Endothelial cell of umbilical vein (primary cell): ENCODE measurements around the gene LATS2. TPM values are rescaled to one million over a fixed set of nuclear protein-coding genes. Genes with fewer than 3 reads are reported as not detected.

Experiments
- BruUV-seq: library from RNA; stranded (reverse); fragments of 400-500 nt; replicated peaks from 2 replicates; lab custom pipeline; 2021; lab: Mats Ljungman, UMichigan
- CTCF ChIA-PET: fragments of 300-600, 350-600 bp; sonication (Branson Sonifier 250); formaldehyde crosslinking; loops from one replicate; lab custom pipeline; 2021; ENCODE audit warnings: antibody characterized with exemption, inconsistent platforms; lab: Charles Lee
- POLR2A ChIA-PET: fragments of 300-600, 350-600 bp; sonication (Branson Sonifier 250); formaldehyde crosslinking; loops from one replicate; lab custom pipeline; 2021; ENCODE audit warnings: antibody characterized with exemption, inconsistent platforms; lab: Charles Lee
- DNase-seq: peaks from one replicate; pipeline ENCODE4 v3.0.0-alpha.2; 2011; ENCODE audit warnings: low read depth, low spot score
- FAIRE-seq: peaks from 2 replicates; lab custom pipeline; 2011; peaks lifted over from hg19 to GRCh38; lab: Jason Lieb, UNC
- H2AFZ ChIP-seq: 2 replicates; pipeline ENCODE4 v1.6.0; 2012; ENCODE audit warnings: low read depth, low read length, control low read depth, inconsistent platforms
- H3K27ac ChIP-seq: 2 replicates; pipeline ENCODE4 v1.5.1; 2011; ENCODE audit warnings: low read depth, mild to moderate bottlenecking, control low read depth, low read length, moderate library complexity; ENCODE audit not compliant: insufficient read depth
- H3K27me3 ChIP-seq, 2 experiments: 2 replicates each; pipeline versions ENCODE4 v1.6.0 to v1.6.1; 2011; ENCODE audit warnings: low read length in 2 of 2, mixed read lengths in 1 of 2; ENCODE audit not compliant: control insufficient read depth in 2 of 2, insufficient read depth in 2 of 2
- H3K36me3 ChIP-seq, 2 experiments: 2 replicates in 1 of 2; 3 replicates in 1 of 2; pipeline ENCODE4 v1.5.1; 2011; ENCODE audit warnings: low read length in 2 of 2, mild to moderate bottlenecking in 1 of 2, moderate library complexity in 1 of 2; ENCODE audit not compliant: control insufficient read depth in 2 of 2, insufficient read depth in 2 of 2; ENCODE audit errors: extremely low read depth in 1 of 2
- H3K4me1 ChIP-seq: 3 replicates; pipeline ENCODE4 v1.5.1; 2011; ENCODE audit warnings: mild to moderate bottlenecking, low read length; ENCODE audit not compliant: control insufficient read depth, insufficient read depth; ENCODE audit errors: extremely low read depth
- H3K4me2 ChIP-seq: 2 replicates; pipeline ENCODE4 v1.6.1; 2011; ENCODE audit warnings: low read length, control low read depth, mixed read lengths; ENCODE audit not compliant: insufficient read depth
- H3K4me3 ChIP-seq, 3 experiments: fragments of 200-600 bp in 1 of 3; sonication (generic), shearing (Covaris generic) in 1 of 3; replicated peaks in 1 of 3; 2 replicates each; pipeline ENCODE4 v1.5.1; 2011 to 2016; ENCODE audit warnings: control low read depth in 3 of 3, low read length in 3 of 3, mild to moderate bottlenecking in 2 of 3, inconsistent platforms in 1 of 3, low read depth in 1 of 3, moderate library complexity in 1 of 3; ENCODE audit not compliant: insufficient read depth in 1 of 3
- H3K79me2 ChIP-seq: 2 replicates; pipeline ENCODE4 v1.6.0; 2012; ENCODE audit warnings: low read length, inconsistent platforms; ENCODE audit not compliant: control insufficient read depth, insufficient read depth
- H3K9ac ChIP-seq: replicated peaks from 2 replicates; pipeline ENCODE3; 2011; ENCODE audit warnings: low read length, control low read depth; ENCODE audit not compliant: insufficient read depth; ENCODE audit errors: extremely low read depth
- H3K9me1 ChIP-seq: replicated peaks from 3 replicates; pipeline ENCODE4 v1.6.0; 2011; ENCODE audit warnings: mild to moderate bottlenecking, low read length; ENCODE audit not compliant: control insufficient read depth, insufficient read depth; ENCODE audit errors: extremely low read depth
- H3K9me3 ChIP-seq: replicated peaks from 2 replicates; pipeline ENCODE4 v1.5.1; 2012; ENCODE audit warnings: low read length, inconsistent platforms; ENCODE audit not compliant: control insufficient read depth, insufficient read depth
- H4K20me1 ChIP-seq: replicated peaks from 2 replicates; pipeline ENCODE3; 2011; ENCODE audit warnings: mild to moderate bottlenecking, low read length; ENCODE audit not compliant: control insufficient read depth, insufficient read depth; ENCODE audit errors: extremely low read depth
- EZH2 ChIP-seq: IDR thresholded peaks from 2 replicates; pipeline ENCODE4 v1.6.1; 2012; ENCODE audit warnings: borderline replicate concordance, low read depth, mild to moderate bottlenecking, moderate library complexity, low read length, inconsistent platforms; ENCODE audit not compliant: severe bottlenecking
- FOS ChIP-seq: IDR thresholded peaks from 2 replicates; pipeline ENCODE4 v1.6.1; 2011; ENCODE audit warnings: mild to moderate bottlenecking, low read length, moderate library complexity, borderline replicate concordance; ENCODE audit not compliant: insufficient read depth
- GATA2 ChIP-seq: IDR thresholded peaks from 2 replicates; pipeline ENCODE4 v1.7.0; 2011; ENCODE audit warnings: low read depth, mild to moderate bottlenecking, moderate library complexity, mixed read lengths, low read length; ENCODE audit not compliant: insufficient read length, insufficient read depth
- JUN ChIP-seq: IDR thresholded peaks from 2 replicates; pipeline ENCODE4 v1.6.1; 2011; ENCODE audit warnings: borderline replicate concordance, low read depth; ENCODE audit not compliant: insufficient read length, insufficient read depth
- MYC ChIP-seq: IDR thresholded peaks from one replicate; pipeline ENCODE4 v1.6.1; 2011; ENCODE audit warnings: mild to moderate bottlenecking, low read depth, low read length
- POLR2A ChIP-seq: IDR thresholded peaks from 2 replicates; pipeline ENCODE4 v1.6.1; 2012; ENCODE audit warnings: low read depth, mild to moderate bottlenecking, control low read depth, low read length
- POLR2AphosphoS5 ChIP-seq: IDR thresholded peaks from 2 replicates; pipeline ENCODE4 v1.6.1; 2012; ENCODE audit warnings: low read depth, mild to moderate bottlenecking, control low read depth, low read length, moderate library complexity; ENCODE audit not compliant: insufficient read depth
- dilution Hi-C: fragments of 300-500 bp; cut with MboI; formaldehyde crosslinking; loops from one replicate; pipeline ENCODE4 v1.15.0; 2019; ENCODE audit warnings: low sequenced_read_pairs; ENCODE audit not compliant: extremely low pct_ligation_motif_present
- intact Hi-C: fragments of 100-400 bp; cut with micrococcal nuclease; formaldehyde crosslinking; loops from one replicate; pipeline ENCODE4 v1.10.0; 2022
- polyA plus RNA-seq, 4 experiments: library from polyadenylated mRNA; depleted of rRNA in 3 of 4; stranded (reverse) in 3 of 4; unstranded in 1 of 4; fragments of >200 nt; gene quantifications; 2 replicates each; pipeline versions ENCODE4 v1.2.1 to v1.2.3, GENCODE V29; 2011 to 2012; ENCODE audit warnings: missing spikeins in 1 of 4
- total RNA-seq: library from RNA; stranded (reverse); gene quantifications from 2 replicates; pipeline ENCODE4 v1.2.3, GENCODE V29; 2021
- TF ChIP-seq, protein P1 (sequence below), 2 donors: IDR thresholded peaks; 1 replicate in 1 of 2; 2 replicates in 1 of 2; pipeline ENCODE4 v1.5.1; 2011; ENCODE audit warnings: low read length in 2 of 2, mild to moderate bottlenecking in 2 of 2, moderate library complexity in 2 of 2, control low read depth in 1 of 2, inconsistent platforms in 1 of 2, low read depth in 1 of 2; ENCODE audit not compliant: insufficient read depth in 1 of 2; ENCODE audit errors: extremely low read depth in 1 of 2
- TF ChIP-seq, protein P2 (sequence below): IDR thresholded peaks from 2 replicates; pipeline ENCODE4 v1.6.1; 2011; ENCODE audit not compliant: insufficient read depth, insufficient read length

The LATS2 gene
- total and polyA plus RNA-seq, 2 donors (not counting 3 experiments of a cell fraction or from before 2014, with no cell fraction given) = 33.5 to 67.6 TPM

DNA sequence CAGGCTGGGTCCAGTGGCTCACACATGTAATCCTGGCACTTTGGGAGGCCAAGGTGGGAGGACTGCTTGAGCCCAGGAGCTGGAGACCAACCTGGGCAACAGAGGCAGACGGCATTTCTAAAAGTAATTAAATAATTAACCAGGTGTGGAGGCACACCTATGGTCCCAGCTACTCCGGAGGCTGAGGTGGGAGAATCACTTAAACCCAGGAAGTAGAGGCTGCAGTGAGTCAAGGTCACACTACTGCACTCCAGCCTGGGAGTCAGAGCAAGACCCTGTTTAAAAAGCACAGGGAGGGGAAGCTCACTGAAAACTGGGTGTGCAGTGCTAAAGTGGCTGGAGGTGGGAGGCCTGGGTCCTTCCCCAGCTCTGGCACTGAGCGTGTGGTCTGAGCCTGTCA lies 9.7 kb downstream of the LATS2 start:
- no peak overlapping the region for H2AFZ ChIP-seq
- DNase-seq (no peak), FAIRE-seq (no peak)
- H3K36me3 ChIP-seq = peaks cover 0 to 8% of the 10 kb centered on the region in 2 experiments
- H3K9me1 ChIP-seq = no peaks in the 10 kb centered on the region
- TF ChIP-seq, protein P1, sequence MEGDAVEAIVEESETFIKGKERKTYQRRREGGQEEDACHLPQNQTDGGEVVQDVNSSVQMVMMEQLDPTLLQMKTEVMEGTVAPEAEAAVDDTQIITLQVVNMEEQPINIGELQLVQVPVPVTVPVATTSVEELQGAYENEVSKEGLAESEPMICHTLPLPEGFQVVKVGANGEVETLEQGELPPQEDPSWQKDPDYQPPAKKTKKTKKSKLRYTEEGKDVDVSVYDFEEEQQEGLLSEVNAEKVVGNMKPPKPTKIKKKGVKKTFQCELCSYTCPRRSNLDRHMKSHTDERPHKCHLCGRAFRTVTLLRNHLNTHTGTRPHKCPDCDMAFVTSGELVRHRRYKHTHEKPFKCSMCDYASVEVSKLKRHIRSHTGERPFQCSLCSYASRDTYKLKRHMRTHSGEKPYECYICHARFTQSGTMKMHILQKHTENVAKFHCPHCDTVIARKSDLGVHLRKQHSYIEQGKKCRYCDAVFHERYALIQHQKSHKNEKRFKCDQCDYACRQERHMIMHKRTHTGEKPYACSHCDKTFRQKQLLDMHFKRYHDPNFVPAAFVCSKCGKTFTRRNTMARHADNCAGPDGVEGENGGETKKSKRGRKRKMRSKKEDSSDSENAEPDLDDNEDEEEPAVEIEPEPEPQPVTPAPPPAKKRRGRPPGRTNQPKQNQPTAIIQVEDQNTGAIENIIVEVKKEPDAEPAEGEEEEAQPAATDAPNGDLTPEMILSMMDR (IDR thresholded peaks at IDR 0.05; ENCODE audit: extremely low read depth in 1 of 2, insufficient read depth in 1 of 2, low read depth in 1 of 2, low read length in 2 of 2) = no peak
- TF ChIP-seq GATA2 = no peak
- no peak for TF ChIP-seq JUN
- TF ChIP-seq, protein P2, sequence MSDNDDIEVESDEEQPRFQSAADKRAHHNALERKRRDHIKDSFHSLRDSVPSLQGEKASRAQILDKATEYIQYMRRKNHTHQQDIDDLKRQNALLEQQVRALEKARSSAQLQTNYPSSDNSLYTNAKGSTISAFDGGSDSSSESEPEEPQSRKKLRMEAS = no peak
- TF ChIP-seq EZH2 = no peak
- TF ChIP-seq POLR2AphosphoS5 = no peak
- no peak for TF ChIP-seq POLR2A
- no peak for TF ChIP-seq MYC
- TF ChIP-seq FOS = no peak
- no peak overlapping the region for H3K27ac ChIP-seq
- POLR2A ChIA-PET = no interaction called here
- H3K9ac ChIP-seq = no peak overlapping the region
- intact Hi-C loops (no loop called here), dilution Hi-C loops (no loop called here)
- CTCF ChIA-PET = interaction anchor here (0.8 kb wide), 1 partner anchor 58 kb away, joined by 3 read pairs; no protein-coding TSS in a partner anchor
- peaks cover 99% of the 10 kb centered on the region for H3K79me2 ChIP-seq
- peaks cover 59% of the 10 kb centered on the region for H3K4me1 ChIP-seq
- H3K4me3 ChIP-seq = no peak overlapping the region
- no peak overlapping the region for H3K4me2 ChIP-seq
- H4K20me1 ChIP-seq = peaks cover 15% of the 10 kb centered on the region
- no peaks in the 10 kb centered on the region for H3K27me3 ChIP-seq
- no peaks in the 10 kb centered on the region for H3K9me3 ChIP-seq
- BruUV-seq = no TSS peak
